GM21576 (cell line): ENCODE results near the gene KRTAP10-9.
"Not testable (repeated sequence)": the region's sequence is repeated elsewhere in the genome, so short reads cannot be mapped to it uniquely, and the experiment has no call there.

Experiments used
- ATAC-seq: cut with Tn5 transposase; IDR thresholded peaks from one replicate; pipeline ENCODE4 v1.9.1; 2021; ENCODE audit warnings: mild to moderate bottlenecking, moderate library complexity; ENCODE audit not compliant: unreplicated experiment

The KRTAP10-9 gene, protein sequence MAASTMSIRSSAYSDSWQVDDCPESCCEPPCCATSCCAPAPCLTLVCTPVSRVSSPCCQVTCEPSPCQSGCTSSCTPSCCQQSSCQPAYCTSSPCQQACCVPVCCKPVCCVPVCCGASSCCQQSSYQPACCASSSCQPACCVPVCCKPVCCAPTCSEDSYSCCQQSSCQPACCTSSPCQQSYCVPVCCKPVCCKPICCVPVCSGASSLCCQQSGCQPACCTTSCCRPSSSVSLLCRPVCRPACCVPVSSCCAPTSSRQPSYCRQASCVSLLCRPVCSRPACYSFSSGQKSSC

DNA sequence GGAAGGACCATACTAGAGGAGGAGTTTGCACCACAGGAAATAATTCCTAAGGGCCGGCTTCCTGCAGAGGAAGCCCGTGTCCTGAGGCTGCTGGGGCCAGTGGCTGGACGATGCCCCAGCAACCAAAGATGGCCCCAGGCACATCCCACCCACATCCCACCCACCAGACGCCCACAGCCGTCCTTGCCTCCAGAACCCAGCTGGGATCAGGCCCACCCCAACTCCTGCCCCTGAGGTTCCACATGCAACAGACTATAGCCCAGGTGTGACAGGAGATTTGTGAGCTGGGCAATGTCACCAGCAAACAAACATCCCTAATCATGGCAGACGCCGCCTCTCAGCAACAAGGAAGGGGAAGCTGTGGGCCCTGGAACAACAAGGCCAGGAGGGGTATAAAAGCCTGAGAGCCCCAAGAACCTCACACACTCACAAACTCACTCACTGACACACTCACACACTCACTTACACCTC is at the start of gene KRTAP10-9:
TSS of gene KRTAP10-9 (plus strand) at position 421 of the 471 bp plus-strand sequence. CDS start 79 bp downstream, outside the sequence.
- no peak for ATAC-seq

DNA sequence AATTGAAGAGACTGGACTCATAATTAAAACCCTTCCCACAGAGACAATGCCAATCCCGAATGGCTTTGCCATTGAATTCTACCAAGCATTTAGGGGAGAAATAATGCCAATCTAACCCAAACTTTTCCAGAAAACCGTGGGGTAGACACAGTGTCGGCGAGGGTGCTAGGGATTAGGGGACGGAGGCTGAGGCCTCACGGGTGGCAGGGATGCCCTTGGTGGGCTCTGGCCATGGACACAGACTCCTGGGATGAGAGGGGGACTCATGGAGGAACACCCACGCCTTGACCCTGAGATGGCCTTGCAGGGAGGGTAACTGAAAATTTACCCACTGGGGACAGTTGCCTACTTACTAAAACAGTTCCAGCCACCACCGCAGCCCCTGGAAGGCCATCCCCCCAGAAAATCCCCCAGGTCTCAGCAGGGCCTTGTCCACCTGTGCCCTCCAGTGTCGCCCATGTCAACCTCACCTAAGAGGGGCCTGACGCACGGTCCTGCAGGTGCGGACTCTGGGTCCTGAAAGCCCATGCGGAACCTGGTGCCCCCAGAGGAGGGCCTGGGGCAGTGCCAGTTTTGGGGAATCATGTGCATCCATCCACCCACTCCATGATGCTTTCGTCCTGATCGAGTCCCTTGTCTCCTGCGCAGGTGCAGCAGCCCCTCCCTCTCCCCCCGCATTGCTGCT is 48.4 kb upstream of the KRTAP10-9 start:
- no peak for ATAC-seq

- ATAC-seq, result no peak
These were observed 47.6 kb upstream of the KRTAP10-9 start for GRCh38 chr21:44579056-44579832.

DNA sequence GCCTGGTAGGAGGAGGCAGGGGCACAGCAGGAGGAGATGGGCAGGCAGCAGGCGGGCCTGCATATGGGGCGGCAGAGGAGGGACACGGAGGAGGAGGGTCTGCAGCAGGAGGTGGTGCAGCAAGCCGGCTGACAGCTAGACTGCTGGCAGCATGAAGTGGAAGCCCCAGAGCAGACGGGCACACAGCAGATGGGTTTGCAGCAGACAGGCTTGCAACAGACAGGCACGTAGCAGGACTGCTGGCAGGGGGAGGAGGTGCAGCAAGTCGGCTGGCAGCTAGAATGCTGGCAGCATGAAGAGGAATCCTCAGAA is 47.1 kb upstream of the KRTAP10-9 start:
- no peak for ATAC-seq

- ATAC-seq, result not testable (repeated sequence)
These were observed 46.6 kb upstream of the KRTAP10-9 start, which contains the start of gene KRTAP10-5 for GRCh38 chr21:44580231-44580821. Gene KRTAP10-5, minus strand, starts transcription at chr21:44580604. Its CDS starts 26 bp downstream, at chr21:44580578.

DNA sequence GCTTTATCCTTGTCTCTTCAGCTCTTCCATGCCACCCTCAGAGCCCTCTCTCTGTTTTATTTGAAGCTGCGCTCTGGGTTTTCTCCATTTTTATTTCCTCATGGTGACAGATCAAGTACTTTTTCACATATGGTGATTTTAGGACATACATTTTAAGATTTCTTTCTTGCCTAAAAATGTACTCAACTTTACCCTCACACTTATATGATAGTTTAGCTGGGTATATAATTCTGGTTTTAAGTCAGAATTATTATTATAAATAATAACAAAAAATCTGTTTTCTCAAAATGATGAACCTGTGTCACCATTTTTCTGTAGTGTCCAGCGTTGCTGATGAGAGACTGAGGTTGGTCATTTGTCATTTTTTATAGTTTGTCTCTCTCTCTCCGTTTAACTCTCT is 45.7 kb upstream of the KRTAP10-9 start:
- ATAC-seq, result no peak

- ATAC-seq, result no peak
These were observed 44.8 kb upstream of the KRTAP10-9 start for GRCh38 chr21:44582055-44582454.

GRCh38 chr21:44583089-44583799 is 43.6 kb upstream of the KRTAP10-9 start:
- ATAC-seq, result no peak

DNA sequence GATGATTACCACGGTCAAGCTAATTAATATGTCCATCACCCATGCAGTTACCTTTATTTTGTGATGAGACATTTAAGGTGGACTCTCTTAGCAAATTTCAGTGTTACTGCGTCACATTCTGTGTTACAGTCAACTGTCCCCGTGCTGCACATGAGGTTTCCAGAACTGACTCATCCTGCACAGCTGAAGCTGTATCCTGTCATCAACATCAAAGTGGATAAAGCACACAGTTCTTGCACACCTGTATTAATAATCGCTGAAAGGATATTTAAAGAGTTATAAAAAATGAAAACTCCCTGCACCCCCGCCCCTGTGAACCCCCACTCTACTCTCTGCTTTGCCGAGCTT is 43.1 kb upstream of the KRTAP10-9 start:
- ATAC-seq, result no peak

- ATAC-seq, result no peak
These were observed 41.0 kb upstream of the KRTAP10-9 start for GRCh38 chr21:44585892-44586291.

DNA sequence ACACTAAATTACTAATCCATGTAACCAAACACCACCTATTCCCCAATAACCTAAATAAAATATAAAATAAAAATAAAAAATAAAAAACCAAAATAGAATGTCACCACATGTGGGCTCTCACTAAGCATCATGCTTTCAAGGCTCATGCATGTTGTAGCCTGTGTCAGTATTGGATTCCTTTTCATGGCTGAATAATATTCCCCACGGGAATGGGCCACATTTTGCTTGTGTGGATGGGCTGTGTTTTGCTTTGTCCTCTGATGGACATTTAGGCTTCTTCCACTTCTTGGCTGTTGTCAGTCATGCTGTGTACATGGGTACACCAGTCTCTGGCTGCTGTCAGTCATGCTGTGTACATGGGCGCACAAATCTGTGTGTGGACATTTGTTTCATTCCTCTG is 37.8 kb upstream of the KRTAP10-9 start:
- ATAC-seq, result no peak

DNA sequence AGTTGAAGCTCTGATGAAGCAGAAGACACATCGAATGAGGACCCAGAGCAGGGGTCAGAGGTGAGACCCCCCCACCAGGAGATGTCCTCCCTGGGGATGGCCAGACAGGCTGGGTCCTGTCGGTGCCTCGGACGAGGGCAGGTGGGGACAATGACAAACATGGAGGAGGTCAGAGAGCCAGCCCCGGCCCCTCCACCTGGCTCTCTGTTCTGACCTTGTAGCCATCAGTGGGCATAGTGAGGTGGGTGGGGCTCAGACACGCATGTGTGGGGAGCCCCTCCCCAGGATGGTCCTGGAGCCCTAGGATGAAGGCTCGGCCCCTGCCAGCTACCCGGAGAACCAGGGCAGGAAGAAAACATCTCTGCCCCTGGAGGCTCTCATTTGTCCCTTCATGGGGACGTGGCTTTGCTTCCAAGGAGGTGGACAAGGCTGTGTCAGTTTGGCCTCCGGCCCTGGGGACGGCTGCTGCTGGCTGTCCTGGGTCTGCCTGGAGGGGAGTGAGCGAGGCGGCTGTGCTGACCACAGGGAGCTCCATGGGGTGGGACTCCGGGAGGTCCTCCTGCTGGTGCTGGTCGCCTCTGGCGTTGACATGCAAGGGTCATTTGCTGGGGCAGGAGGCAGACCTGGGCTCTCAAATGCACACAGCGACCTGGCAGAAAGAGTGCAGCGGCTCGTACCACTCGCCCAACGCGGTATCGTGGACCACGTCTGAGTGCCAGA is 37.1 kb upstream of the KRTAP10-9 start:
- no peak for ATAC-seq

DNA sequence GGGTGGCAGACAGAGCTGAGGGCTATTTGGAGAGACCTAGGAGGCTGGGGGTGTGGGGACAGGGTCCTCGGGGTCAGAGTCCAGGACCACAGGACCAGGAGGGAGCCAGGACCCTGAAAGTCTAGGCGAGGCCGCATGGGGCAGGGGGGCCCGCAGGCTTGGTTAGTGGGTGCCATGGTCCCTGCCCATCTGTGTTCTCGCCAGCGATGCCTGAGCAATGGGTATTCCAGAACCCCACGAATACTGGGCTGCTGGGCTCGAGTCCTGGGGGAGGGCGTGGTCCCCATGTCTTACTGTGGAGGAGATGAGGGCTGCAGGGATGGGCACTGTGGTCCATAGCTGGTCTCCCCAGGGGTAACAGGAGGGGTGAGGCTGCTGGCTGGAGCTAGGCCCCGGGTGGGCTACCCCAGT is 36.6 kb upstream of the KRTAP10-9 start:
- ATAC-seq, result no peak

GRCh38 chr21:44590897-44591800 is 35.7 kb upstream of the KRTAP10-9 start:
- ATAC-seq, result not testable (repeated sequence)

DNA sequence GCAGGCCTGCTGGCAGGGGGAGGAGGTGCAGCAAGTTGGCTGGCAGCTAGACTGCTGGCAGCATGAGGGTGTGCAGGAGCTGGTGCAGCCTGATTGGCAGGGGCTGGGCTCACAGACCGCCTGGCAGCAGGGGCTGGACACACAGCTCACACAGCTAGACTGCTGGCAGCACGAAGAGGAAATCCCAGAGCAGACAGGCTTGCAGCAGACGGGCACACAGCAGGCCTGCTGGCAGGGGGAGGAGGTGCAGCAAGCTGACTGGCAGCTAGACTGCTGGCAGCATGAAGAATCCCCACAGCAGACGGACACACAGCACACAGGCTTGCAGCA is 35.1 kb upstream of the KRTAP10-9 start:
- not testable (repeated sequence) for ATAC-seq

DNA sequence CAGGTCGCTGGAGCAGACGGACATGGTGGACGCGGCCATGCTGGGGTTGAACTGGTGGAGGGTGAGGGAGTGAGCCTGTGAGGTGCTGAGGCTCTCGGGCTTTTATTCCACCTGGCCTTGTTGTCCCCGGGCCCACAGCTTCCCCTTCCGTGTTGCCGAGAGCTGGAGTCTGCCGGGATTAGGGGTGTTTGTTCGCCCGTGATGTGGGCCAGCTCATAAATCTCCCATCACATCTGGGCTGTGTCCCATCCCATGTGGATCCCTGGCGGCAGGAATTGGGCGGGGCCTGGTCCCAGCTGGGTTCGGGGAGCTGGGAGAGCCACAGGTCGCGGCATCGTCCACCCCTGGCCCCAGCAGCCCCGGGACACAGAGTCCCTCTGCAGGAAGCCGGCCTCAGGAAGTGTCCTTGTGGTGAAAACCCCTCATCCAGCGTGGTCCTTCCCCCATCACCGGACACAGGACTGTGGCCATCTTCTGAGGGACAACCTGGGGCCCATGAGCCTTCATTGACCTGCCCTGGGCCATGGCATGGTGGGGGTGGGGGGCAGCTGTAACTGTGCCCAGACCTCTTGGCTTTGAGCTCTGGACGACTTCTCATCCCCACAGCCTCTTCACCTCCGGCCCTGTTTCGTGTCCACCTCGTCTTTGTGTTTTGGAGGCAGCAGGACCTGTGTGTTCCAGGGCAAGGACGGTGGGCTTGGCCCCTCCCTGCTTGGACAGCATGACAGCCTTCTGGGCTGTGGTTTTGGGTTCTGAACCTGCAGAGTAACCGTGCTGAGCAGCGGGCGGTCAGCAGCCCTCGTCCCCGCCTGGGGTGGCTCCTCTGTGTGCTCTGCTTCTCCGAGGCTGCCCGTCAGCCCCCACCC is 34.2 kb upstream of the KRTAP10-9 start, which contains the start of gene KRTAP10-6:
TSS of gene KRTAP10-6 (minus strand) at position 60 of the 866 bp plus-strand sequence. CDS start at position 39, 21 bp downstream.
- ATAC-seq, result no peak

GRCh38 chr21:44593598-44594405 is 33.1 kb upstream of the KRTAP10-9 start:
- ATAC-seq, result no peak
